Naive B cell (primary cell): ENCODE results near the gene CA9. TPM values are rescaled to one million over a fixed set of nuclear protein-coding genes. Genes with fewer than 3 reads are reported as not detected.

Experiments used
- ATAC-seq, 2 donors: fragments of 150-1000 bp; cut with Tn5 transposase; 2 replicates each; pipeline ENCODE4 v1.10.0; 2021; ENCODE audit warnings: low read depth in 2 of 2, mild to moderate bottlenecking in 2 of 2, moderate library complexity in 2 of 2
- DNase-seq: peaks from one replicate; pipeline ENCODE4 v3.0.0; 2022
- H3K27ac Mint-ChIP-seq, 6 donors: one replicate each; pipeline ENCODE4 v1.8.0; 2020 to 2022; ENCODE audit warnings: mild to moderate bottlenecking in 6 of 6, mixed read lengths in 6 of 6, moderate library complexity in 5 of 6, inconsistent platforms in 2 of 6
- H3K27me3 Mint-ChIP-seq, 3 donors: one replicate each; pipeline ENCODE4 v1.8.0; 2021 to 2022; ENCODE audit warnings: mixed read lengths in 3 of 3, mild to moderate bottlenecking in 1 of 3
- H3K36me3 Mint-ChIP-seq, 2 donors: one replicate each; pipeline ENCODE4 v1.8.0; 2020 to 2022; ENCODE audit warnings: mixed read lengths in 2 of 2, inconsistent platforms in 1 of 2, mild to moderate bottlenecking in 1 of 2
- H3K4me1 Mint-ChIP-seq, 3 donors: one replicate each; pipeline ENCODE4 v1.8.0; 2020 to 2022; ENCODE audit warnings: mixed read lengths in 3 of 3, inconsistent platforms in 1 of 3, mild to moderate bottlenecking in 1 of 3, moderate library complexity in 1 of 3
- H3K4me3 Mint-ChIP-seq, 8 donors: one replicate each; pipeline ENCODE4 v1.8.0; 2020 to 2022; ENCODE audit warnings: mild to moderate bottlenecking in 8 of 8, mixed read lengths in 8 of 8, moderate library complexity in 8 of 8, inconsistent platforms in 2 of 8
- H3K9me3 Mint-ChIP-seq, 7 donors: one replicate each; pipeline ENCODE4 v1.8.0; 2020 to 2022; ENCODE audit warnings: mixed read lengths in 7 of 7, mild to moderate bottlenecking in 5 of 7, inconsistent platforms in 2 of 7, moderate library complexity in 1 of 7
- polyA plus RNA-seq, 6 donors: library from polyadenylated mRNA; unstranded; fragments of 300-500 nt; fragmentation: Illumina TruSeq; gene quantifications; one replicate each; pipeline ENCODE4 v1.2.3, GENCODE V29; 2021; ENCODE audit warnings: low read depth in 6 of 6

CA9 gene
- polyA plus RNA-seq, 6 donors from 2014 or later = not detected

DNA sequence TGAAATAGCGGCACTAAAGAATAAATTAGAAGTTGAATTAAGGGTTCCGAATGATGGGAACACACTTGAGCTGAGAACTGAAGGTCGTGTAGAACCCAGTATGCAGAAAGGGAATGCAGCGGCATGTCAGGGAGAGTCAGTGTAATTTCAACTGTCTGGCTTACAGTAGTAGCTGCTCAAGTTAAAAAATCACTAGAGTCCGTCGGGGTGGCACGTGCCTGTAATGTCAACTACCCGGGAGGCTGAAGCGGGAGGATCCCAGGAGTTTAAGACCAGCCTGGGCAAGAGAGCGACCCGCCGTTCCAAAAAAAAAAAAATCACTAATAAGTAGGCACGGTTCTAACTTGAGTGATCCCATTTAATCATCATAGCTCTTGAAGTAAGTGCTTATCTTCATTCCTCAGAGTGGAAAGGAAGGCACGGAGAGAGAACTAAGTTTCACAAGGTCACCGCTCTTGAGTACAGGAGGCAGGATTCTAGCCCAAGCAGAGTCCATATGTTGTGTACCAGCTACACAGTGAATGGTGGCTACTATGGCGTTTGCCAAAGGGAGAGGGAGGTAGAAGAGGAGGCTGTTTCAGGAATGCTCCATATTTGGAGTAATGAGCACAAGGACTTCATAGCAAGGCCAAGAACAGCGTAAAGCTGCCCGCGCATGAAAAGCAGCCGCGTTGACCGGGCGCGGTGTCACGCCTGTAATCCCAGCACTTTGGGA is 16.7 kb upstream of the CA9 start:
- ATAC-seq = no peak
- H3K36me3 Mint-ChIP-seq = no peaks in the 10 kb centered on the region
- no peak for DNase-seq
- peaks cover 0 to 5% (median 5%) of the 10 kb centered on the region in 3 donors for H3K27me3 Mint-ChIP-seq
- H3K27ac Mint-ChIP-seq = peak overlapping the region; percentile 98 to 100 (median 100)
- peaks cover 51 to 77% (median 58%) of the 10 kb centered on the region in 3 donors for H3K4me1 Mint-ChIP-seq
- peaks cover 0 to 5% (median 0%) of the 10 kb centered on the region in 7 donors for H3K9me3 Mint-ChIP-seq
- H3K4me3 Mint-ChIP-seq = peak overlapping the region; percentile 75 to 94 (median 93)

DNA sequence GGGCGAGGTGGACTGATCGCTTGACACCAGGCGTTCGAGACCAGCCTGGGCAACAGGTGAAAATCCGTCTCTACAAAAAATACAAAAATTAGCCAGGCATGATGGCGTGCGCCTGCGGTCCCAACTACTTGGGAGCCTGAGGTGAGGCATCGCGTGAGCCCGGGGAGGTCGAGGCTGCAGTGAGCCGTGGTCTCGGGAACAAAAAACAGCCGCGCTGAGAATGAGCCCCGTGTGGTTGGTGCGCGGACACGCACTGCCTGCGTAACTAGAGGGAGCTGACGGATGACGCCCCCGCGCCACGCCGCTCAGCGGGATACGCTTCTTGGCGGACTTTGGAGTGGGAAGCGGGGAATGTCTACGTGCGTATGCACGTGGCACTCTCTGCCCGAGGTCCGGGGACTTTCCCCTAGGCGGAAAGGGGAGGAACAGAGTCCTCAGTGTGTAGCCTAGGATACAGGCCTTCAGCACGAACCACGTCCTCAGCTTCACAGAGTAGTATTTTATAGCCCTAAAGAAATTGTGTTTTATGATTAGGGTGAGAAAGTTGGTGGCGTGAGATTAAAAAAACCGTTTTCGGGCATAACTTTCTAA is 16.1 kb upstream of the CA9 start, which contains the start of gene RMRP:
RMRP (minus strand) TSS at position 474 of the 591 bp plus-strand sequence.
- ATAC-seq = peak; percentile 76 to 78
- Mint-ChIP-seq H3K36me3 (no peaks in the 10 kb centered on the region), H3K4me3 (peak within 1 kb of the TSS; percentile 75 to 94 (median 93)), H3K9me3 (peaks cover 0 to 5% (median 0%) of the 10 kb centered on the region in 7 donors), H3K27ac (peak within 1 kb of the TSS; percentile 98 to 100 (median 100)), H3K4me1 (peaks cover 57 to 82% (median 64%) of the 10 kb centered on the region in 3 donors), H3K27me3 (peaks cover 0 to 5% (median 5%) of the 10 kb centered on the region in 3 donors)
- DNase-seq = peak; percentile 91

DNA sequence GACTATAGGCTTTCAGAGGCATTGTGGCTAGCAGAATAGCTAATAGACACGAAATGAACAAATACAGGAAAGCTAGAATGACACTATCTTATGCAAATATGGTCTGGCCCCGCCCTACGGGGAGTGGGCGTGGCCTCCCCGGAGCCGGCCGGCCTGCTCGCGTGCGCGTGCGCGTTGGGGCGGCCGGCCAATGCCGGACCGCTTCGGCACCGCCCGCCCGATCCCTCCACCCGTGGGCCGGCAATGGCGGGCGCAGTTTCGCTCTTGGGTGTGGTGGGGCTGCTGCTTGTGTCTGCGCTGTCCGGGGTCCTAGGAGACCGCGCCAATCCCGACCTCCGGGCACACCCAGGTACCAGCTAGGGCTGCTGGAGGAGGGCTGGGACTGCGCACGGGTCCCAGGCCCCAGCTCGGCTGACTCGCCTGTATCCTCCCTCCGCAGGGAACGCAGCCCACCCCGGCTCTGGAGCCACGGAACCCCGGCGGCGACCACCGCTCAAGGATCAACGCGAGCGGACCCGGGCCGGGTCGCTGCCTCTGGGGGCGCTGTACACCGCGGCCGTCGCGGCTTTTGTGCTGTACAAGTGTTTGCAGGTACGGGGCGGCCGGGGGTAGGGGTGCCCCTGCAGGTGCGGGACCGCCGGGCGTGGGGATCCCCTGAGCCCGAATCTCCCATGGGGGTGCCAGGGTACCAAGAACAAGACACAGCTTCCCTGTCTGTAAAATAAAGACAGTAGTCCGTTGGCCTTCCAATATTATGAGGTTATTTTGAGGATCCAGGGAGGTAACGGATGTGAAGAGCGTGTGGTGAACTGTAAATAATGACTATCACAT is 15.4 kb upstream of the CA9 start, which contains the start of gene CCDC107:
CCDC107 (plus strand) TSS at position 156 of the 831 bp plus-strand sequence; CDS start at position 244, 88 bp downstream.
- H3K36me3 Mint-ChIP-seq = no peaks in the 10 kb centered on the region
- H3K27ac Mint-ChIP-seq = peak within 1 kb of the TSS; percentile 98 to 100 (median 100)
- peak within 1 kb of the TSS; percentile 75 to 94 (median 93) for H3K4me3 Mint-ChIP-seq
- peaks cover 62 to 86% (median 69%) of the 10 kb centered on the region in 3 donors for H3K4me1 Mint-ChIP-seq
- ATAC-seq = peak; percentile 63 to 64
- H3K9me3 Mint-ChIP-seq = peaks cover 0 to 5% (median 0%) of the 10 kb centered on the region in 7 donors
- DNase-seq = peak; percentile 90
- H3K27me3 Mint-ChIP-seq = peaks cover 0 to 5% (median 5%) of the 10 kb centered on the region in 3 donors

DNA sequence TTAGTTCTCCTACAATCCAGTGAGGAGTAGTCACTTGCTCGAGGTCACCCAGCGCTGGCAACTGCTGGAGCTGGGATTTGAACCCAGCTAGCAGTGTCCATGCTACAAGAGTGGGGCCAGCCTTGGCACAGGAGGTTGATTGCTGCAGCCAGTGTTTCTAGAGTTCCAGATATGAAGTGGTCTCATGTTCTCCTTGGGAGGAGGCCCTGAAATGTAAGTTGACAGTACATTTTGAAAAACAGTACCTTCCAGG is 14.8 kb upstream of the CA9 start:
- Mint-ChIP-seq H3K4me3 (peak overlapping the region; percentile 75 to 94 (median 93)), H3K27ac (peak overlapping the region; percentile 95 to 100 (median 98)), H3K4me1 (peaks cover 62 to 83% (median 69%) of the 10 kb centered on the region in 3 donors), H3K9me3 (peaks cover 0 to 5% (median 0%) of the 10 kb centered on the region in 7 donors), H3K36me3 (no peaks in the 10 kb centered on the region), H3K27me3 (peaks cover 0 to 5% (median 5%) of the 10 kb centered on the region in 3 donors)
- no peak for DNase-seq
- no peak for ATAC-seq

DNA sequence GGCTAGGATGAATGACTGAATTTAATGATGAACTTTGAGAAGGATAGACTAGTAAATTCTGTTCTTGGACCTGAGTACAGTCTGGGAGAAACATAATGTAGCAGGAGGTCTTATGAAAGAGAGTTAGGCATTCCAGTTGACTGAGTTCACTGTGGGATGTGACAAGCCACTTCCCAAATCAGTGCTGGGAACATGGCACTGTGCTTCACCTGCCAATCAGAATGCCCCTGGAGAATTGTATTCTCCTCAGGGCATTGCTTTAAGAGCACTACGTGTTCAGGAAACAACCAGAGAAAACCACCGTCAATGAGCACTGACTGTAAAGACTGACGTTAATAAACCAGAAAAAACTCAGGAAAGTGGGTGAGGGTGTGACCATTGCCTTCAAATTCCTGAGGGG is 14.4 kb upstream of the CA9 start:
- no peak for DNase-seq
- Mint-ChIP-seq H3K27ac (peak overlapping the region; percentile 95 to 100 (median 98)), H3K9me3 (peaks cover 0 to 5% (median 0%) of the 10 kb centered on the region in 7 donors), H3K4me3 (peak overlapping the region; percentile 75 to 94 (median 93)), H3K4me1 (peaks cover 66 to 82% (median 70%) of the 10 kb centered on the region in 3 donors), H3K27me3 (peaks cover 0 to 5% (median 5%) of the 10 kb centered on the region in 3 donors), H3K36me3 (no peaks in the 10 kb centered on the region)
- ATAC-seq = no peak

DNA sequence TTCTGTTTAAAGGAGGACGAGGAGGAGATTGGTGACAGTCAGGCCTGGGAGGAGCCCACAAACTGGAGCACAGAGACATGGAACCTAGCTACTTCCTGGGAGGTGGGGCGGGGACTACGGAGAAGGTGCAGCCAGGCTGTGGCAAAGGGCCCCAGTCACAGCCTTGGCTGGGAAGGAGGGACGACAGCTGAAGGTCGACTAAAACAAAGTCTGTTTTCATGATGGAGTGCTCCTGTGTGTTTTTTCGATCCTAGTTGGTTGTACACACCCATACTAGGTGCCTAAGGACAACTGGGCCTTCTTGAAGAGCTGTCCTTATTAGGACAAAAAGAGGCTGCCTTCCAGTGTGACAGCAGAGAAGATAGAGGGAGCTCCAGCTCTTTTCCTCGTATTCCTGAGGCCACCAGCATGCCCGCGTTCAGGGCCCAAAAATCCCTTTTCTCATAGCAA is 12.7 kb upstream of the CA9 start:
- DNase-seq (no peak), ATAC-seq (no peak)
- Mint-ChIP-seq H3K36me3 (no peaks in the 10 kb centered on the region), H3K4me1 (peaks cover 66 to 81% (median 79%) of the 10 kb centered on the region in 3 donors), H3K4me3 (peak overlapping the region in 5 of 8 donors; percentile 27 to 70 (median 44)), H3K27me3 (peaks cover 0 to 5% (median 5%) of the 10 kb centered on the region in 3 donors), H3K9me3 (peaks cover 0 to 5% (median 0%) of the 10 kb centered on the region in 7 donors), H3K27ac (peak overlapping the region in 5 of 6 donors; percentile 41 to 100 (median 75))

DNA sequence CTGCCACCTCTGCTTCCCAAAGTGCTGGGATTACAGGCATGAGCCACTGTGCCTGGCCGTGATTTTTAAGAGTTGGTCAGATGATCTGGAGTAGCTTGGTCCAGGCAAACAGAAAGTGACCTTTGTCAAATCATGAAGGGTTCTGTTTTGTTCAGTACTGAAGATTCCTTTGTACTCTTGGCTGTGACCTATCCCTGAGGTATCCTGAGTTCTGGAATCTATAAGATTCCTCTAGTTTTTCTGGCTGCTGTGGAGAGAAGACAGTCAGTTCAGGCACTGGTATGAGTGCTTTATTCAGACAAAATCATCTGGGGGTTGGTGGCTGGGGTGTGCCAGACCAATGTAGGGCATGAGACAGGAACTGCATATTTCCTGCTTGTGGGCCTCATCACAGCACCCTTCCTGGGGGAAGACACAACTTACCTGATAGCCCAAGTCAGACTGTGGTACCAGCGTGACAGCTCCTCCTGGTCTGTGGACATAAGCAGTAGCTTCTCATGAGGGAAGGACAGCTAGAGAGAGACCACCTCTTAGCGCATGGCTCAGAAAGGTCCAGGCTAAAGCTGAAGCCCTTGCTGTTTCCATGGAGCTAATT is 11.9 kb upstream of the CA9 start:
- Mint-ChIP-seq H3K4me1 (peaks cover 65 to 81% (median 79%) of the 10 kb centered on the region in 3 donors), H3K27me3 (peaks cover 0 to 5% (median 5%) of the 10 kb centered on the region in 3 donors), H3K36me3 (no peaks in the 10 kb centered on the region), H3K9me3 (peaks cover 0 to 5% (median 0%) of the 10 kb centered on the region in 7 donors), H3K4me3 (peak overlapping the region in 7 of 8 donors; percentile 4 to 84 (median 44)), H3K27ac (peak overlapping the region in 5 of 6 donors; percentile 75 to 100 (median 83))
- DNase-seq = no peak
- ATAC-seq = no peak

DNA sequence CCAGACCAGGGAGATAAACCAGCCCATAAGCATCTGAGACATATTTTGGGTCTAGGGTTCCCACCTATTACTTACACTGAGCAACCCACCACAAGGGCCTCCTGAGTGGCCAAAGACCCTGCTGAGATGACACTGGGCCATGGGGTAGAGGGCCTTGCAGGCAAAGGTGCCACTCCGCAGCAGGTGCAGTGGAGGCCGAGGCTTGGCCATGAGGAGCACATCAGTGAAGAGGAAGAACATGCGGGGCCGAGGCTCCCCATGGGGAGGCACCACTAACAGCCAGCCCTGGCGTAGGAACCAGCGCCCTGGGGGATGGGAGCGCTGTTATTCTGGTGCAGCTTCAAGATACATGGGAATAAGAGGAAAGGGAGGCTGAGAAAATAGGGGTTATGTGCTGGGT is 11.3 kb upstream of the CA9 start:
- Mint-ChIP-seq H3K36me3 (no peaks in the 10 kb centered on the region), H3K4me1 (peaks cover 62 to 79% (median 79%) of the 10 kb centered on the region in 3 donors), H3K27ac (peak overlapping the region; percentile 82 to 100 (median 89)), H3K9me3 (peaks cover 0 to 5% (median 0%) of the 10 kb centered on the region in 7 donors), H3K27me3 (peaks cover 0 to 5% (median 5%) of the 10 kb centered on the region in 3 donors), H3K4me3 (peak overlapping the region in 5 of 8 donors; percentile 4 to 84 (median 30))
- DNase-seq (no peak), ATAC-seq (no peak)

DNA sequence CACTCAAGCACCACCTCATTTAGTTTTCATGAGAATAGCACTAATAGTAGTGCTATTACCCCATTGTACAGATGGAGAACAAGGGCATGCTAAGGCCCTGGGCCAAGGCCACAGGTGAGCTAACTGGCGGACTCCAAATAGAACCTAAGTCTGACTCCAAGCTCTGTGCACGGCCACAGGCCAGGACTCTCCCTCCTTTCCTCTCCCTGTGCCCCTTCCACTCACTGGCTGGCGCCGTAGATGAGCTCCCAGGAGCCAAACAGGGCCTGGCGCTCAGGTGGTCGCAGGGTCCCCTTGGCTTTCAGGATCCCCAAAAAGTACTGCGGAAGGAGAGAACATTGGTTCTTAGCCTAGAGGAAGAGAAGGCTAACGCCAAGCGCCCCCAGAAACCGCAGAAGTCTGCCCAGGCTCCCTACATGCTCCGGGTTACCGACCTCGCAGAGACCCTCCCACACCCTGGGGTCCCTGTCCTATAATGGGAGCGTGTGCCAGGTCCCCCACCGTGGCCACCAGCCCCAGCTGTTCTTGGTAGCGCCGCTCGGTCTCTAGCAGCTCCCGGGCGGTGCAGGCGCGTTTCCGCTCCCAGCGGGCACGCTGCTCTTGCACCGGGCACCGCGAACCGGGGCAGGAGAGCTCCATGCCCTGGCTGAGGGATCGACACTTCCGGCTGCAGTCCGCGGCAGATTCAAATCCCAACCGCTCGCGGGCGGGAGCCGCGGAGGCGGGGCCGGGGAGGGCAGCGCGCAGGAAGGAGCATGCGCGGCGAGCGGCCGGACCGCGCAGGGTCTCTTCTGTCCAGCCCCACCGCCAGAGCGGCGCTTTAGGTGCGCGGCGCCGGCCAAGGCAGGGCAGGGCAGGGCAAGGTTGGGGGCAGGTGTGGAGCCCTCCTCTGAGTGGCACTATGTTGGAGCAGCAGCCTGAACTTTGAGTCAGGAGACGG is 8.9 kb upstream of the CA9 start, which contains the start of gene ARHGEF39:
ARHGEF39 (minus strand) TSS at position 665 of the 940 bp plus-strand sequence; CDS start at position 639, 26 bp downstream.
- no peaks in the 10 kb centered on the region for H3K36me3 Mint-ChIP-seq
- peak within 1 kb of the TSS; percentile 82 to 96 (median 90) for H3K4me3 Mint-ChIP-seq
- H3K27me3 Mint-ChIP-seq = no peaks in the 10 kb centered on the region
- DNase-seq = peak; percentile 43
- H3K4me1 Mint-ChIP-seq = peaks cover 46 to 63% (median 60%) of the 10 kb centered on the region in 3 donors
- peak; percentile 56 to 61 for ATAC-seq
- H3K9me3 Mint-ChIP-seq = no peaks in the 10 kb centered on the region
- peak within 1 kb of the TSS; percentile 22 to 82 (median 64) for H3K27ac Mint-ChIP-seq

DNA sequence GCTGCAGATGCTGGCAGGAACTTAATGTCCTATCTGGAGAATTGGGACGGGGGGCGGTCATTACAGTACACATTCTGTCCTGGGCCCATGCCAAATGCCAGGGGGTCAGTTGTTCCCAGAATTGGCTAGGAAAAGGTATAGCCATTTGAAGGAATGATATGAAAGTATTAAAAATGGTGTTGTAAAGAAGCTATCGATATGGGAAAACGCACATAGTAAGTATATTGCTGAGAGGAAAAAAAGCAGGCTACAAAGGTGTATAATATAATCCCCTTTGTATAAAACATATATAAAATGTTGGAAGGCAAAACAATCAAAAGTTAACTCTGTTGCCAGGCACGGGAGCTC is 8.3 kb upstream of the CA9 start:
- peak overlapping the region in 5 of 6 donors; percentile 39 to 76 (median 57) for H3K27ac Mint-ChIP-seq

DNA sequence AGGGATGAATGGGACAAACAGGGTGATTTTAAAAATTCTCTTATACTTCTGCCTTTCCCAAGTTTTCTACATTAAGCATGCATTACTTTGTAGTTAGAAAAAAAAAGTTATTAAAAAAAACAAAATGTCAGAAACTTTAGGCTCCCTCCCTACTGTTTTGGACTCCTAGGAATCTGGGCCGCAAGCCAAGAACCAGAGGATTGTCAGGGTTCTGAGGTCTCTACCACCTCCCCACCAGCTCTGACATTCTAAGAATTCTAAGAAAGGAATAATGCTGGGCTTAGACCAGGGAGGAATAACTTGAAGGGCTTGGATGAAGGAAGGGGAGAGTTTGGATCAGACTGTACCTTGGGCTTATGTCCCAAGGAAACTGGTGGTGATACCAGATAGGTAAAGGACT is 7.7 kb upstream of the CA9 start:
- Mint-ChIP-seq H3K36me3 (no peaks in the 10 kb centered on the region), H3K27ac (no peak overlapping the region), H3K4me3 (peak overlapping the region in 7 of 8 donors; percentile 60 to 96 (median 84)), H3K9me3 (no peaks in the 10 kb centered on the region), H3K4me1 (peaks cover 40 to 51% (median 49%) of the 10 kb centered on the region in 3 donors), H3K27me3 (no peaks in the 10 kb centered on the region)
- DNase-seq = no peak
- no peak for ATAC-seq

More for the DNA sequence above, 8.3 kb upstream of the CA9 start:
- H3K36me3 Mint-ChIP-seq = no peaks in the 10 kb centered on the region
- ATAC-seq = no peak
- H3K9me3 Mint-ChIP-seq = no peaks in the 10 kb centered on the region
- peak overlapping the region; percentile 82 to 96 (median 90) for H3K4me3 Mint-ChIP-seq
- DNase-seq = no peak
- peaks cover 43 to 57% (median 55%) of the 10 kb centered on the region in 3 donors for H3K4me1 Mint-ChIP-seq
- no peaks in the 10 kb centered on the region for H3K27me3 Mint-ChIP-seq
